Tibial nerve (tissue), 4 donors: ENCODE results near the gene VTI1A. TPM values are rescaled to one million over a fixed set of nuclear protein-coding genes. Genes with fewer than 3 reads are reported as not detected.

Experiments used
- DNase-seq, 2 donors: peaks; one replicate each; pipeline ENCODE4 v3.0.0-alpha.2; 2019; ENCODE audit warnings: low spot score in 2 of 2
- H3K27ac ChIP-seq, 4 donors: fragments of 200-600 bp; sonication (generic) in 3 of 4; one replicate each; pipeline ENCODE4 v1.5.1; 2017 to 2019; ENCODE audit warnings: mild to moderate bottlenecking in 1 of 4
- H3K27me3 ChIP-seq, 2 donors: fragments of 200-600 bp; sonication (generic) in 1 of 2; one replicate each; pipeline versions ENCODE4 v1.5.1 to v1.6.0; 2017 to 2019
- H3K36me3 ChIP-seq, 3 donors: fragments of 200-600 bp; sonication (generic); one replicate each; pipeline ENCODE4 v1.5.1; 2018 to 2019
- H3K4me1 ChIP-seq, 4 donors: fragments of 200-600 bp; sonication (generic) in 3 of 4; one replicate each; pipeline ENCODE4 v1.5.1; 2017 to 2019
- H3K4me3 ChIP-seq, 4 donors: fragments of 200-600 bp; sonication (generic) in 3 of 4; one replicate each; pipeline ENCODE4 v1.5.1; 2017 to 2019; ENCODE audit warnings: mild to moderate bottlenecking in 1 of 4, moderate library complexity in 1 of 4
- H3K9me3 ChIP-seq, 4 donors: fragments of 200-600 bp; sonication (generic) in 3 of 4; one replicate each; pipeline ENCODE4 v1.5.1; 2017 to 2019
- CTCF ChIP-seq, 5 experiments: fragments of 200-600 bp in 3 of 5; fragments of 450-650 bp in 2 of 5; sonication (generic) in 3 of 5; IDR thresholded peaks; one replicate each; pipeline ENCODE4 v1.5.1; 2016 to 2019; ENCODE audit warnings: antibody characterized with exemption in 5 of 5, mild to moderate bottlenecking in 3 of 5, moderate library complexity in 2 of 5
- EP300 ChIP-seq, 2 donors: sonication (generic); formaldehyde crosslinking; IDR thresholded peaks; one replicate each; pipeline ENCODE4 v1.6.1; 2017; ENCODE audit warnings: antibody characterized with exemption in 2 of 2, mild to moderate bottlenecking in 1 of 2
- POLR2A ChIP-seq, 2 donors: fragments of 450-650 bp; IDR thresholded peaks; one replicate each; pipeline ENCODE4 v1.6.1; 2017; ENCODE audit warnings: antibody characterized with exemption in 2 of 2, mild to moderate bottlenecking in 2 of 2, moderate library complexity in 2 of 2
- WGBS, 2 donors: methylation state at CpG; one replicate each; pipeline ENCODE4 v1.1.5; 2018; 5-methylcytosine and 5-hydroxymethylcytosine counted together
- total RNA-seq, 4 donors: library from RNA; depleted of rRNA; stranded (reverse); fragments of >200 nt; gene quantifications; one replicate each; pipeline ENCODE4 v1.1.0, GENCODE V29; 2016

VTI1A gene
- total RNA-seq, 4 donors from 2014 or later: 96.5 to 253 (median 127) TPM

GRCh38 chr10:112761256-112761655 is 314.2 kb downstream of the VTI1A start:
- Histone ChIP-seq H3K4me3 (no peak overlapping the region), H3K27me3 (no peaks in the 10 kb centered on the region), H3K36me3 (no peaks in the 10 kb centered on the region), H3K4me1 (peaks cover 0 to 2% (median 0%) of the 10 kb centered on the region in 4 donors), H3K27ac (no peak overlapping the region), H3K9me3 (no peaks in the 10 kb centered on the region)
- TF ChIP-seq POLR2A (IDR thresholded peaks at IDR 0.05): no peak
- TF ChIP-seq CTCF (IDR thresholded peaks at IDR 0.05): no peak
- TF ChIP-seq EP300 (IDR thresholded peaks at IDR 0.05): no peak
- no peak for DNase-seq
- WGBS, 2 donors: 46 to 52% methylated on average over 3 of the region's 3 CpGs

- no peaks in the 10 kb centered on the region for H3K4me1 ChIP-seq
- H3K27me3 ChIP-seq: no peaks in the 10 kb centered on the region
- no peak for TF ChIP-seq EP300 (IDR thresholded peaks at IDR 0.05)
- TF ChIP-seq POLR2A (IDR thresholded peaks at IDR 0.05): no peak
- no peak for TF ChIP-seq CTCF (IDR thresholded peaks at IDR 0.05)
- no peak overlapping the region for H3K27ac ChIP-seq
- no peaks in the 10 kb centered on the region for H3K9me3 ChIP-seq
- no peaks in the 10 kb centered on the region for H3K36me3 ChIP-seq
- 97 to 98% methylated on average over 11 of the region's 11 CpGs for WGBS, 2 donors
- DNase-seq: no peak
- H3K4me3 ChIP-seq: no peak overlapping the region
Observed at GRCh38 chr10:112763916-112764520, 317.0 kb downstream of the VTI1A start.

- Histone ChIP-seq H3K27me3 (no peaks in the 10 kb centered on the region), H3K36me3 (no peaks in the 10 kb centered on the region), H3K9me3 (no peaks in the 10 kb centered on the region), H3K4me3 (no peak overlapping the region), H3K27ac (no peak overlapping the region), H3K4me1 (no peaks in the 10 kb centered on the region)
- WGBS, 2 donors: 88 to 95% methylated on average over 5 of the region's 5 CpGs
- no peak for DNase-seq
- TF ChIP-seq EP300 (IDR thresholded peaks at IDR 0.05) (no peak), POLR2A (IDR thresholded peaks at IDR 0.05) (no peak), CTCF (IDR thresholded peaks at IDR 0.05) (no peak)
Observed at GRCh38 chr10:112765717-112766235, 318.8 kb downstream of the VTI1A start.

- H3K4me1 ChIP-seq: no peaks in the 10 kb centered on the region
- TF ChIP-seq POLR2A (IDR thresholded peaks at IDR 0.05) (no peak), CTCF (IDR thresholded peaks at IDR 0.05) (no peak), EP300 (IDR thresholded peaks at IDR 0.05) (no peak)
- no peak overlapping the region for H3K27ac ChIP-seq
- H3K9me3 ChIP-seq: no peaks in the 10 kb centered on the region
- H3K27me3 ChIP-seq: no peaks in the 10 kb centered on the region
- no peak overlapping the region for H3K4me3 ChIP-seq
- H3K36me3 ChIP-seq: no peaks in the 10 kb centered on the region
- no peak for DNase-seq
- 86 to 94% methylated on average over 2 of the region's 2 CpGs for WGBS, 2 donors
Observed at GRCh38 chr10:112766636-112767035, 319.6 kb downstream of the VTI1A start.

- TF ChIP-seq CTCF (IDR thresholded peaks at IDR 0.05) (no peak), EP300 (IDR thresholded peaks at IDR 0.05) (no peak), POLR2A (IDR thresholded peaks at IDR 0.05) (no peak)
- Histone ChIP-seq H3K36me3 (no peaks in the 10 kb centered on the region), H3K27me3 (no peaks in the 10 kb centered on the region), H3K4me3 (no peak overlapping the region), H3K27ac (no peak overlapping the region), H3K4me1 (no peaks in the 10 kb centered on the region), H3K9me3 (no peaks in the 10 kb centered on the region)
- no peak for DNase-seq
- WGBS, 2 donors: 59 to 96% methylated on average over 2 of the region's 2 CpGs
Observed at GRCh38 chr10:112767156-112767555, 320.1 kb downstream of the VTI1A start.
